ENCODE data around the gene ALDH7A1. TPM values are rescaled to one million over a fixed set of nuclear protein-coding genes. Genes with fewer than 3 reads are reported as not detected.

ALDH7A1 gene
- total RNA-seq, 4 donors from 2014 or later: 35.9 to 89.7 (median 48.2) TPM

- intact Hi-C loops (cut with DNase I): no loop called here
- Histone ChIP-seq H3K4me3 (no peak overlapping the region), H3K9me3 (no peaks in the 10 kb centered on the region), H3K36me3 (no peaks in the 10 kb centered on the region), H3K27ac (peak overlapping the region in 3 of 4 donors; percentile 21 to 62 (median 62)), H3K4me1 (peaks cover 0 to 40% (median 7%) of the 10 kb centered on the region in 3 donors), H3K27me3 (no peaks in the 10 kb centered on the region)
- no peak for DNase-seq
- 90 to 94% methylated on average over 2 of the region's 2 CpGs for WGBS, 2 donors
- TF ChIP-seq POLR2A (IDR thresholded peaks at IDR 0.05) (no peak), CTCF (IDR thresholded peaks at IDR 0.05) (no peak)
These were observed 81.7 kb downstream of the ALDH7A1 start for GRCh38 chr5:126513302-126513701.

GRCh38 chr5:126512451-126512850 is 82.6 kb downstream of the ALDH7A1 start:
- DNase-seq: no peak
- H3K4me1 ChIP-seq: peaks cover 0 to 36% (median 9%) of the 10 kb centered on the region in 3 donors
- intact Hi-C loops (cut with DNase I): no loop called here
- TF ChIP-seq CTCF (IDR thresholded peaks at IDR 0.05) (no peak), POLR2A (IDR thresholded peaks at IDR 0.05) (no peak)
- no peak overlapping the region for H3K4me3 ChIP-seq
- H3K27ac ChIP-seq: peak overlapping the region in 3 of 4 donors; percentile 21 to 62 (median 62)
- no peaks in the 10 kb centered on the region for H3K27me3 ChIP-seq
- WGBS, 2 donors: 83 to 94% methylated on average over 3 of the region's 3 CpGs
- no peaks in the 10 kb centered on the region for H3K36me3 ChIP-seq
- no peaks in the 10 kb centered on the region for H3K9me3 ChIP-seq

- WGBS, 2 donors: 100% methylated on average over 1 of the region's 1 CpG
- no peaks in the 10 kb centered on the region for H3K36me3 ChIP-seq
- H3K27ac ChIP-seq: no peak overlapping the region
- intact Hi-C loops (cut with DNase I): no loop called here
- peaks cover 0 to 31% (median 9%) of the 10 kb centered on the region in 3 donors for H3K4me1 ChIP-seq
- H3K27me3 ChIP-seq: no peaks in the 10 kb centered on the region
- DNase-seq: no peak
- H3K4me3 ChIP-seq: no peak overlapping the region
- TF ChIP-seq CTCF (IDR thresholded peaks at IDR 0.05) (no peak), POLR2A (IDR thresholded peaks at IDR 0.05) (no peak)
- H3K9me3 ChIP-seq: no peaks in the 10 kb centered on the region
These were observed 83.1 kb downstream of the ALDH7A1 start for GRCh38 chr5:126511961-126512360.

GRCh38 chr5:126509339-126509738 is 85.7 kb downstream of the ALDH7A1 start:
- no peak for TF ChIP-seq POLR2A (IDR thresholded peaks at IDR 0.05)
- TF ChIP-seq CTCF (IDR thresholded peaks at IDR 0.05): no peak
- no peaks in the 10 kb centered on the region for H3K9me3 ChIP-seq
- H3K4me1 ChIP-seq: peaks cover 0 to 24% (median 9%) of the 10 kb centered on the region in 3 donors
- H3K27me3 ChIP-seq: no peaks in the 10 kb centered on the region
- intact Hi-C loops (cut with DNase I): no loop called here
- H3K27ac ChIP-seq: peak overlapping the region; percentile 65 to 78 (median 66)
- no peak overlapping the region for H3K4me3 ChIP-seq
- no peaks in the 10 kb centered on the region for H3K36me3 ChIP-seq
- WGBS, 2 donors: 86 to 91% methylated on average over 5 of the region's 5 CpGs
- DNase-seq: no peak

GRCh38 chr5:126508962-126509279 is 86.1 kb downstream of the ALDH7A1 start:
- Histone ChIP-seq H3K27me3 (no peaks in the 10 kb centered on the region), H3K9me3 (no peaks in the 10 kb centered on the region), H3K36me3 (no peaks in the 10 kb centered on the region), H3K27ac (peak overlapping the region; percentile 67 to 84 (median 74)), H3K4me3 (no peak overlapping the region), H3K4me1 (peaks cover 0 to 28% (median 13%) of the 10 kb centered on the region in 3 donors)
- intact Hi-C loops (cut with DNase I): no loop called here
- no peak for TF ChIP-seq CTCF (IDR thresholded peaks at IDR 0.05)
- peak in 1 of 4 donors; percentile 25 for TF ChIP-seq POLR2A (IDR thresholded peaks at IDR 0.05)
- no peak for DNase-seq
